Upper lobe of right lung (tissue), 1 donor: Measurements from ENCODE around the gene PHTF2. TPM values are rescaled to one million over a fixed set of nuclear protein-coding genes. Genes with fewer than 3 reads are reported as not detected.

Experiments
- ATAC-seq: fragments of 200-7000 bp; cut with Tn5 transposase; one replicate; pipeline ENCODE4 v1.9.1; 2020; ENCODE audit warnings: mild to moderate bottlenecking, moderate library complexity
- DNase-seq: peaks from one replicate; pipeline ENCODE4 v3.0.0-alpha.2; 2020
- H3K27ac ChIP-seq: fragments of 200-600 bp; one replicate; pipeline ENCODE4 v1.8.0; 2022
- H3K27me3 ChIP-seq: fragments of 200-600 bp; one replicate; pipeline ENCODE4 v1.8.0; 2022; ENCODE audit warnings: mild to moderate bottlenecking
- H3K36me3 ChIP-seq: fragments of 200-600 bp; one replicate; pipeline ENCODE4 v1.8.0; 2022
- H3K4me1 ChIP-seq: fragments of 200-600 bp; one replicate; pipeline ENCODE4 v1.8.0; 2022
- H3K4me3 ChIP-seq: fragments of 200-600 bp; one replicate; pipeline ENCODE4 v1.8.0; 2022; ENCODE audit warnings: mild to moderate bottlenecking
- H3K9me3 ChIP-seq: fragments of 200-600 bp; one replicate; pipeline ENCODE4 v1.8.0; 2022
- intact Hi-C: fragments of 100-400 bp; cut with DNase I; formaldehyde crosslinking; loops from one replicate; pipeline ENCODE4 v1.11.0; 2022
- total RNA-seq: library from RNA; stranded (reverse); fragmentation: NEBNext Ultra II Directional; extraction: Animal tissue kit (Norgen Biotek cat#: 25700); gene quantifications from one replicate; pipeline ENCODE4 v1.2.1, GENCODE V29; 2021
- TF ChIP-seq, protein P1 (sequence below): fragments of 200-600 bp; IDR thresholded peaks from one replicate; pipeline ENCODE4 v1.8.0; 2022; ENCODE audit warnings: antibody characterized with exemption
- donor health status: DM: no; HTN: yes; CAD: no; lungs with severe emphysema.

PHTF2 gene
- total RNA-seq, 1 donor from 2014 or later: 14.4 TPM

DNA sequence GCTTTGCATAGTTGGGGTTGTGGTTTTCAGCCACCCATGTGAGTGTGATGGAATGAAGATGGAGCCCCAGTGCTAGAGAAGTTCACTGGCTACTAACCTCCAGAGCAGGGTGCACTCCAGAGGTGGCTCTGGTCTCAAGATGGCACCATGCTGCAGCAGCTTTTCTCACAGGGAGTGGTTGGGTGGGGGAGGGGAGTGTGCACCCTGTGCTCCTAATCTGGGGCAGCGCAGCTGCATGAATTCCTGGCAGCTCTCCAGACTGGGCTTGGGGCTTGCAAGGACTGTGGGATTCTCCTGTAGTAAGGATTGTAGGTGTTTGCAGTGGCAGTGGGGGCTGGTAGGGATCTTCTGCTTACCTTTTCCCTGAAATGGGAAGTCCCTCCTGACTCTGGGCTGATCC lies 23.7 kb downstream of the PHTF2 start:
- Histone ChIP-seq H3K27ac (no peak overlapping the region), H3K27me3 (no peaks in the 10 kb centered on the region), H3K4me1 (no peaks in the 10 kb centered on the region), H3K4me3 (no peak overlapping the region), H3K9me3 (peaks cover 39% of the 10 kb centered on the region), H3K36me3 (no peaks in the 10 kb centered on the region)
- DNase-seq (no peak), ATAC-seq (no peak)
- intact Hi-C loops: no loop called here
- TF ChIP-seq, protein P1, sequence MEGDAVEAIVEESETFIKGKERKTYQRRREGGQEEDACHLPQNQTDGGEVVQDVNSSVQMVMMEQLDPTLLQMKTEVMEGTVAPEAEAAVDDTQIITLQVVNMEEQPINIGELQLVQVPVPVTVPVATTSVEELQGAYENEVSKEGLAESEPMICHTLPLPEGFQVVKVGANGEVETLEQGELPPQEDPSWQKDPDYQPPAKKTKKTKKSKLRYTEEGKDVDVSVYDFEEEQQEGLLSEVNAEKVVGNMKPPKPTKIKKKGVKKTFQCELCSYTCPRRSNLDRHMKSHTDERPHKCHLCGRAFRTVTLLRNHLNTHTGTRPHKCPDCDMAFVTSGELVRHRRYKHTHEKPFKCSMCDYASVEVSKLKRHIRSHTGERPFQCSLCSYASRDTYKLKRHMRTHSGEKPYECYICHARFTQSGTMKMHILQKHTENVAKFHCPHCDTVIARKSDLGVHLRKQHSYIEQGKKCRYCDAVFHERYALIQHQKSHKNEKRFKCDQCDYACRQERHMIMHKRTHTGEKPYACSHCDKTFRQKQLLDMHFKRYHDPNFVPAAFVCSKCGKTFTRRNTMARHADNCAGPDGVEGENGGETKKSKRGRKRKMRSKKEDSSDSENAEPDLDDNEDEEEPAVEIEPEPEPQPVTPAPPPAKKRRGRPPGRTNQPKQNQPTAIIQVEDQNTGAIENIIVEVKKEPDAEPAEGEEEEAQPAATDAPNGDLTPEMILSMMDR: no peak

DNA sequence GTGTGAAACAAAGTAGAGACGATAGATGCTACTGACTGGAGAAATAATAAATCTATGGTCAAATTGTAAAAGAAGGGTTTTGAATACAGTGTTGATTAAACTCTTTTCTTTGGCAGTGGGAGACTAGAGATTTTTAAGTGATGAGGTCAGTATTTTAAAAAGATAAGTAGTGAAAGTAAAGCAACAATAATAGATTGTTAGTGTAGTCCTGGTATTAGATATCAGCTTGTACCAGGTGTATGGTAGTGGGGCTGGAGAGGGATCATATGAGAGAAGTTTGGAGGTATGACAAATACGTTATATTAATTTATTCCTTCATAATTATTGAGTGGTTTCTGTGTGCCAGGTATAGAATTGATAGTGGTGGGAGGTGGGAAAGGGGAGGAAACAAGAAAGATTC lies 25.2 kb downstream of the PHTF2 start:
- H3K27ac ChIP-seq: no peak overlapping the region
- no peaks in the 10 kb centered on the region for H3K27me3 ChIP-seq
- no peak overlapping the region for H3K4me3 ChIP-seq
- intact Hi-C loops: no loop called here
- TF ChIP-seq, protein P1: no peak
- H3K4me1 ChIP-seq: no peaks in the 10 kb centered on the region
- DNase-seq (no peak), ATAC-seq (no peak)
- H3K36me3 ChIP-seq: no peaks in the 10 kb centered on the region
- peaks cover 27% of the 10 kb centered on the region for H3K9me3 ChIP-seq

DNA sequence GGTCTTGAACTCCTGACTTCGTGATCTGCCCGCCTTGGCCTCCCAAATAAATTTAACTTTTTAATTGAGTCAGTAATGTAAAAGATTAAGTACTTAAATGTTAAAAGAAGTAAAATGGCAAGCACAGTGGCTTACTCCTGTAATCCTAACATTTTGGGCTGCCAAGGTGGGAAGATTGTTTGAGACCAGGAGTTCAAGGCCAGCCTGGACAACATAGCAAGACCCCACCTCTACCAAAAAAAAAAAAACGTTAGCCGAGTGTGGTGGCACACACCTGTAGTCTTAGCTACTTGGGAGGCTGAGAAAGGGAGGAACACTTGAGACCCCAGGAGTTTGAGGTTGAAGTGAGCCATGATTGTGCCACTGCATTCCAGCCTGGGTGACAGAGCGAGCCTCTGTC lies 26.1 kb downstream of the PHTF2 start:
- TF ChIP-seq, protein P1: no peak
- H3K4me1 ChIP-seq: no peaks in the 10 kb centered on the region
- H3K27ac ChIP-seq: no peak overlapping the region
- no peak overlapping the region for H3K4me3 ChIP-seq
- H3K36me3 ChIP-seq: no peaks in the 10 kb centered on the region
- ATAC-seq (no peak), DNase-seq (no peak)
- no peaks in the 10 kb centered on the region for H3K27me3 ChIP-seq
- intact Hi-C loops: no loop called here
- H3K9me3 ChIP-seq: peaks cover 19% of the 10 kb centered on the region

DNA sequence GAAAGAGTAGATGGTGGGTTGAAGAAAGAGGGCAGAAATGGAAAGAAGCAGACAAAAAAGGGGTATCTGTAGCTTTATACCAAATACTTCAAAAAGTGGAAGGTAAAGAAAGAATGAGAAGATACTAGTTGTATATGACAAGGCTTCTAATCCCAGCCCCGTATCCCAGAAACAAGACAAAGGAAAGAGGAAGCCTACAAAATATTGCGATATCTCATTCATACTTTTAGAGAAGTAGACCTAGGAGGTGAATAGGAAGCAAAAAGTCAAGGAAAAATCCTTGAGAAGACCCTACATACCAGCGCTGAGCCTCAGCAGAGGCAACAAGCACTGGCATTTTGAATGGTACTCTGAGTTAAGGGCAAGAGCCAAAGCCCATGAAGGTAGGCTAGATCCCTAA lies 26.6 kb downstream of the PHTF2 start:
- Histone ChIP-seq H3K4me3 (no peak overlapping the region), H3K9me3 (peaks cover 14% of the 10 kb centered on the region), H3K36me3 (no peaks in the 10 kb centered on the region), H3K27ac (no peak overlapping the region), H3K4me1 (no peaks in the 10 kb centered on the region), H3K27me3 (no peaks in the 10 kb centered on the region)
- intact Hi-C loops: no loop called here
- TF ChIP-seq, protein P1: no peak
- DNase-seq: no peak
- peak; percentile 48 for ATAC-seq

DNA sequence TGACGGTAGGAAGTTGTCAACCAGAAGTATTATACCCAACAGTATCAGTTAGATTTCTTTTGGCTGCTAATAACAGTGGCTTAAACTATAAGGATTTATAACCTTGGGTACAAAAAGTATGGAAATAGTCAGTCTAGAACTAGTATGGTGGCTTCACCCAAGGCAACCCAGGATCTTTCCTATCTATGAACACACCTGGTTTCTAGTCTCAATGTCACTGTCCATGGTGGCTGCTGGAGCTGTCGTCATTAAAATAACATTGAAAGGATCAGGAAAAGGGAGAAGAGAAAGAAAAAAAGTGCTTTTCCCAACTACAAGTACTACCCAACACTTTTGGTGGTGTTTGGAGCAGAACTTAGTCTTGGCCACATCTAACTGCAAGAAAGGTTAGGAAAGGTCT lies 27.7 kb downstream of the PHTF2 start:
- ATAC-seq: no peak
- no peaks in the 10 kb centered on the region for H3K4me1 ChIP-seq
- H3K27me3 ChIP-seq: no peaks in the 10 kb centered on the region
- intact Hi-C loops: no loop called here
- H3K36me3 ChIP-seq: no peaks in the 10 kb centered on the region
- DNase-seq: no peak
- H3K4me3 ChIP-seq: no peak overlapping the region
- TF ChIP-seq, protein P1: no peak
- H3K27ac ChIP-seq: no peak overlapping the region
- peaks cover 7% of the 10 kb centered on the region for H3K9me3 ChIP-seq

DNA sequence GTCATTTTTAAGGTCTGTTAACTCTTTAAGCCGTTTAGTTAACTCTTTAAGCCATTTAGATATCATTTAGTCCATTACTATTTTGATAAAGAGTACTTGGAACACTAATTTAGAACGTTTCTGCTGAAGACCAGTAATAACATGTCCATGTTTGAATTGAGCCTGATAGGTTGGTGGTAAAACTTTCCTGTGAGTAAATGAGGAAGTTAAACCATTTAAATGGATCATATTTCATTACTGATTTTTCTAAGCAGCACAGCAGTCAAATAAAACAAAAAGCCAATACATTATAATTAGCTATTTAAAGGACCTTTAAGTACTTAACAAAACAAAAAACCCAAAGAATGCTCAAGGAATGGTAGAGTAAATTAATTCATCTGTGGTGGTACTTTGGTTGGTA lies 29.4 kb downstream of the PHTF2 start:
- intact Hi-C loops: no loop called here
- Histone ChIP-seq H3K4me3 (no peak overlapping the region), H3K27me3 (no peaks in the 10 kb centered on the region), H3K9me3 (peaks cover 7% of the 10 kb centered on the region), H3K4me1 (no peaks in the 10 kb centered on the region), H3K36me3 (no peaks in the 10 kb centered on the region), H3K27ac (no peak overlapping the region)
- DNase-seq (no peak), ATAC-seq (no peak)
- TF ChIP-seq, protein P1: no peak
